ENCODE data around the gene TBL3. TPM values are rescaled to one million over a fixed set of nuclear protein-coding genes. Genes with fewer than 3 reads are reported as not detected.
"Not testable (repeated sequence)": the region's sequence is repeated elsewhere in the genome, so short reads cannot be mapped to it uniquely, and the experiment has no call there.

Gene TBL3
- total RNA-seq, 1 donor from 2014 or later: 30.8 TPM

DNA sequence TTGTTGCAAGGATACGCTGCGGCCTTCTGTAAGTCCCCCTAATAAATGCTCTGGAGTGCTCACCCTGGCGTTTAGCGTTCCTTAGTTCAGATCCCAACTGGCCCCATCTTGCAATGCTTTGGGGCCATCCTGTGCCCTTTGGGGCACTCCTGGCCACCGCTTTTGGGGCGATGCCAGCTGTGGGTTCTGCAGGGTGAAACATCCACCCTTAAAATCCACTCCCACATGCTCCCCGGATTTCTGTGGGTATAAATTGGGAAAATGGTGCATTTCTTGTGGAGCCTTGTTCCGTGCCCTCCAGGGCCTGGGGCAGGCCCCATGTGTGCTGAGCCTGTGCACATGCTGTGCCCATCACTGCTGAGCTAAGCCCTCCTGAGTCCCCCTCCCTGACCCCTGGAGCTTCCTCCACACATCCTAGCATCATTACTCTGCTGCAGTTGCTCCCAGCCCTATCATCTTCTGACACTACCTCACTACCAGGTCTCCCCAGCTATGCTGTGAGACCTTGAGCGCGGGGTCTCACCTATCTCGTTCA, 34.8 kb upstream of the TBL3 start:
- no peak overlapping the region for H3K4me3 Mint-ChIP-seq (ENCODE audit: low read depth)
- no peaks in the 10 kb centered on the region for H3K9me3 Mint-ChIP-seq (ENCODE audit: low read depth)
- peaks cover 2% of the 10 kb centered on the region for H3K36me3 Mint-ChIP-seq (ENCODE audit: insufficient read depth)
- H3K4me1 Mint-ChIP-seq (ENCODE audit: low read depth): peaks cover 2% of the 10 kb centered on the region
- DNase-seq (ENCODE audit: low spot score, unreplicated experiment): no peak
- TF ChIP-seq, protein P1, sequence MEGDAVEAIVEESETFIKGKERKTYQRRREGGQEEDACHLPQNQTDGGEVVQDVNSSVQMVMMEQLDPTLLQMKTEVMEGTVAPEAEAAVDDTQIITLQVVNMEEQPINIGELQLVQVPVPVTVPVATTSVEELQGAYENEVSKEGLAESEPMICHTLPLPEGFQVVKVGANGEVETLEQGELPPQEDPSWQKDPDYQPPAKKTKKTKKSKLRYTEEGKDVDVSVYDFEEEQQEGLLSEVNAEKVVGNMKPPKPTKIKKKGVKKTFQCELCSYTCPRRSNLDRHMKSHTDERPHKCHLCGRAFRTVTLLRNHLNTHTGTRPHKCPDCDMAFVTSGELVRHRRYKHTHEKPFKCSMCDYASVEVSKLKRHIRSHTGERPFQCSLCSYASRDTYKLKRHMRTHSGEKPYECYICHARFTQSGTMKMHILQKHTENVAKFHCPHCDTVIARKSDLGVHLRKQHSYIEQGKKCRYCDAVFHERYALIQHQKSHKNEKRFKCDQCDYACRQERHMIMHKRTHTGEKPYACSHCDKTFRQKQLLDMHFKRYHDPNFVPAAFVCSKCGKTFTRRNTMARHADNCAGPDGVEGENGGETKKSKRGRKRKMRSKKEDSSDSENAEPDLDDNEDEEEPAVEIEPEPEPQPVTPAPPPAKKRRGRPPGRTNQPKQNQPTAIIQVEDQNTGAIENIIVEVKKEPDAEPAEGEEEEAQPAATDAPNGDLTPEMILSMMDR (IDR thresholded peaks at IDR 0.05; ENCODE audit: unreplicated experiment): no peak
- H3K27me3 Mint-ChIP-seq: peaks cover 2% of the 10 kb centered on the region
- no peak overlapping the region for H3K27ac Mint-ChIP-seq

DNA sequence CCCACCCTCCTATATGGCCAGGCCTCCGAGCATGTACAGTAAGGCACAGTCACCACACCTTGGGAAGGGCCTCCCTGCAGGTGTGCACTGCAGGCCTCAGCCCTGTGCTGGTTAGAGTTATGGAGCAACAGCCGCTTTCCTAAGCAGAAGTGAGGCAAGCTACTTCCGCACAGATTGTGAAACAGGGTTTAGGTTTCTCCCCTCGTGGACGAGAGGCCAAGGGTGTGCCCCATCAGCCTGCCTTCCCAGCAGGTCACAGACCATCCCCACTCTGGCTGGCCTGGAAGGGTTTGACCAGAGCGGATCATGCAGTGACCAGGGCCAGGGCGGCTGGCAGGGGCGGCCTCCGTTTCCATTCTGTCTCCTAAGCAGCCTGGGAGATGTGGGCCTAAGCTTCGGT, 33.5 kb upstream of the TBL3 start:
- no peaks in the 10 kb centered on the region for H3K9me3 Mint-ChIP-seq (ENCODE audit: low read depth)
- TF ChIP-seq, protein P1 (IDR thresholded peaks at IDR 0.05; ENCODE audit: unreplicated experiment): no peak
- no peak overlapping the region for H3K27ac Mint-ChIP-seq
- no peak for DNase-seq (ENCODE audit: low spot score, unreplicated experiment)
- H3K4me1 Mint-ChIP-seq (ENCODE audit: low read depth): peaks cover 2% of the 10 kb centered on the region
- H3K36me3 Mint-ChIP-seq (ENCODE audit: insufficient read depth): peaks cover 2% of the 10 kb centered on the region
- H3K4me3 Mint-ChIP-seq (ENCODE audit: low read depth): no peak overlapping the region
- H3K27me3 Mint-ChIP-seq: peaks cover 2% of the 10 kb centered on the region

DNA sequence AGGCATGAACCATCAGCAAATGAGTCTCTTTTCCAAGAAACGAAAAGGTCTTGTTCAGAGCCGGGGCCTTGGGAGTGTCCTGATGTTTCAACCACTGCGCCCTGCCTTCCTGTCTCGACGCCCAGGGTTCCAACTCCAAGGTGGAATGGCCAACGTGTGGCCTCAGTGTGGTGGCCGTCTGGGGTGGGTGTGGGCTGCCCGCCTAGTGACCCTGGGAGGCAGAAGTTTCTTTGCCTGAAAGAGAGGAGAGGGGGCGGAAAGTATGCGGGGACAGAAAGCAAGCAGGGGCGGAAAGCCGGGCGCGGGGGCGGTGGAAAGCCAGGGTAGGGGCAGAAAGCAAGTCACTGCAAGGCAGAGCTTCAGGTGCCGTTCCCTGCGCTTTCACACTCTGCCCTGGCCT, 32.9 kb upstream of the TBL3 start:
- no peaks in the 10 kb centered on the region for H3K27me3 Mint-ChIP-seq
- no peak overlapping the region for H3K27ac Mint-ChIP-seq
- TF ChIP-seq, protein P1 (IDR thresholded peaks at IDR 0.05; ENCODE audit: unreplicated experiment): no peak
- H3K4me1 Mint-ChIP-seq (ENCODE audit: low read depth): peaks cover 2% of the 10 kb centered on the region
- H3K36me3 Mint-ChIP-seq (ENCODE audit: insufficient read depth): peaks cover 1% of the 10 kb centered on the region
- DNase-seq (ENCODE audit: low spot score, unreplicated experiment): no peak
- no peak overlapping the region for H3K4me3 Mint-ChIP-seq (ENCODE audit: low read depth)
- no peaks in the 10 kb centered on the region for H3K9me3 Mint-ChIP-seq (ENCODE audit: low read depth)

DNA sequence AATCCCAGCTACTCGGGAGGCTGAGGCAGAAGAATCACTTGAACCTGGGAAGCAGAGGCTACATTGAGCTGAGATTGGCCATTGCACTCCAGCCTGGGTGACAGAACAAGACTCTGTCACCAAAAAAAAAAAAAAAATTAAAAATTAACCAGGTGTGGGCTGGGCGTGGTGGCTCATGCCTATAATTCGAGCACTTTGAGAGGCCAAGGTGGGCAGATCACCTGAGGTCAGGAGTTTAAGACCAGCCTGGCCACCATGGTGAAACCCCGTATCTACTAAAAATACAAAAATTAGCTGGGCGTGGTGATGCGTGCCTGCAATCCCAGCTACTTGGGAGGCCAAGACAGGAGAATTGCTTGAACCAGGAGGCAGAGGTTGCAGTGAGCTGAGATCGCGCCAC, 32.0 kb upstream of the TBL3 start:
- H3K36me3 Mint-ChIP-seq (ENCODE audit: insufficient read depth); H3K9me3 Mint-ChIP-seq (ENCODE audit: low read depth); H3K27me3 Mint-ChIP-seq; H3K4me1 Mint-ChIP-seq (ENCODE audit: low read depth); H3K27ac Mint-ChIP-seq; H3K4me3 Mint-ChIP-seq (ENCODE audit: low read depth); DNase-seq (ENCODE audit: low spot score, unreplicated experiment): not testable (repeated sequence)

DNA sequence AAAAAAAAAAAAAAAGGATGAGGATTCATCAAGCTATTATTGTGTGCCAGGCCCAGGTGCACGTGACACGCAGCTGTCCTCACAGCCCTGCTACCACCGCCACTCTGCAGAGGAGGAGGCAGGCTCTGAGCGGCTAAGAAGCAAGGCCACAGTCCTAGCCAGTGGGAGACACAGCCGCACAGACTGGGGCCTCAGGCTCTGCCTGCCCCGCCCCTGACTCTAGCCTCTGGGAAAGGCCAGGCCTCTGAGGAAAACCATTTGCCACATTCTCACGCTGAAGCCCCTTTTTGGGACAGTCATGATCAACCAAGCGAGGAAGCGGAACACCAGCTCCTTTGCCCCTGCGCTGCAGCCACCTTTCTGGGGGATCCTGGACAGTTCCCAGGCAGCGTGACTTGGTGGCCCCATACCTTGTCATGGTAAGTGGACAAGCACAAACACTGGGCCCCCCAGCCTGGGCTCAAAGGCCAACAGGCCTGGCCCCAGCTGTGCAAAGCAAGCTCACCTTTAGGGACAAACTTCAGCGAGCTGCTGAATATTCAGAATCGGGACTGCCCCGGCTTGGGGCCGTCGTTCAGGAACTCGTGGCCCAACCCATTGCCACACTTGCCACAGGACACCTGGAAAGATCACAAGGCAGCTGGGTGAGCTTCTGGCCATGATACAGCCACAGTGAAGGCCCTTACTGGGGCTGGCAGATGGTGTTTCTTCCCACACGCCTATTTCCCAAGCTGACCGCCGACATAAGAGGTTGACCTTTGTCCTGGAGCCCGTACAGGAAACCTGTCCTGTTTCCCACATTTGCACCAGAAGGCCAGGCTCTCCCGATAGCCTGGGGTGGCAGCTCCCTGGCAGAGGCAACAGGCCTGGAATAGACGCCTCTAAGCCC, 31.3 kb upstream of the TBL3 start:
- Mint-ChIP-seq H3K36me3 (ENCODE audit: insufficient read depth) (peaks cover 1% of the 10 kb centered on the region), H3K4me1 (ENCODE audit: low read depth) (peaks cover 2% of the 10 kb centered on the region), H3K27me3 (no peaks in the 10 kb centered on the region), H3K27ac (peak overlapping the region; percentile 37), H3K9me3 (ENCODE audit: low read depth) (no peaks in the 10 kb centered on the region), H3K4me3 (ENCODE audit: low read depth) (peak overlapping the region; percentile 19)
- no peak for DNase-seq (ENCODE audit: low spot score, unreplicated experiment)
- TF ChIP-seq, protein P1 (IDR thresholded peaks at IDR 0.05; ENCODE audit: unreplicated experiment): no peak

Measured in progenitor cell of endocrine pancreas (in vitro differentiated cells).